Panc1 (cell line): Measurements from ENCODE around the gene EXPH5. TPM values are rescaled to one million over a fixed set of nuclear protein-coding genes. Genes with fewer than 3 reads are reported as not detected.

ENCODE experiments used
- ATAC-seq: fragments of 200-7000 bp; cut with Tn5 transposase; 2 replicates; pipeline ENCODE4 v1.9.1; 2020; ENCODE audit warnings: mild to moderate bottlenecking, moderate library complexity
- BruUV-seq: library from RNA; stranded (reverse); fragments of 400-500 nt; replicated peaks from 2 replicates; lab custom pipeline; 2021; lab: Mats Ljungman, UMichigan
- CTCF ChIA-PET: fragments of 300-600 bp; sonication (Branson Sonifier 250); formaldehyde crosslinking; loops from one replicate; lab custom pipeline; 2022; ENCODE audit warnings: antibody characterized with exemption; lab: Charles Lee
- POLR2A ChIA-PET: fragments of 300-600 bp; sonication (Branson Sonifier 250); formaldehyde crosslinking; loops from one replicate; lab custom pipeline; 2022; ENCODE audit warnings: antibody characterized with exemption; lab: Charles Lee
- DNase-seq: peaks from one replicate; pipeline ENCODE4 v3.0.0-alpha.2; 2010; ENCODE audit warnings: low read depth, low spot score
- H3K27ac ChIP-seq: 2 replicates; pipeline ENCODE4 v1.5.1; 2011; ENCODE audit warnings: mild to moderate bottlenecking, low read length, inconsistent platforms
- H3K27me3 ChIP-seq: fragments of 200-500 bp; sonication (Bioruptor generic); 2 replicates; pipeline ENCODE4 v1.6.0; 2014; ENCODE audit warnings: low read length, inconsistent platforms; ENCODE audit not compliant: control insufficient read depth, insufficient read depth
- H3K36me3 ChIP-seq: fragments of 200-500 bp; sonication (Bioruptor generic); 2 replicates; pipeline ENCODE4 v1.5.1; 2014; ENCODE audit warnings: inconsistent platforms, mild to moderate bottlenecking, low read length, moderate library complexity; ENCODE audit not compliant: control insufficient read depth, insufficient read depth
- H3K4me1 ChIP-seq: 2 replicates; pipeline ENCODE4 v1.5.1; 2011; ENCODE audit warnings: inconsistent platforms, mild to moderate bottlenecking, low read length, moderate library complexity; ENCODE audit not compliant: control insufficient read depth, insufficient read depth
- H3K4me3 ChIP-seq, 2 experiments: 2 replicates each; pipeline ENCODE4 v1.5.1; 2011 to 2012; ENCODE audit warnings: low read depth in 2 of 2, low read length in 2 of 2, mild to moderate bottlenecking in 2 of 2, inconsistent platforms in 1 of 2, moderate library complexity in 1 of 2
- H3K9me3 ChIP-seq: fragments of 200-500 bp; sonication (Bioruptor generic); 2 replicates; pipeline ENCODE4 v1.5.1; 2014; ENCODE audit warnings: low read depth, mild to moderate bottlenecking, inconsistent platforms, low read length, moderate library complexity; ENCODE audit not compliant: control insufficient read depth, insufficient read depth
- CTCF ChIP-seq: fragments of 450-650 bp; IDR thresholded peaks from 2 replicates; pipeline ENCODE4 v1.5.1; 2017; ENCODE audit warnings: mild to moderate bottlenecking
- POLR2AphosphoS5 ChIP-seq: IDR thresholded peaks from 2 replicates; pipeline ENCODE4 v1.6.1; 2012; ENCODE audit warnings: mild to moderate bottlenecking, low read depth, low read length, moderate library complexity
- REST ChIP-seq, 2 experiments: IDR thresholded peaks; 2 replicates each; pipeline ENCODE4 v1.6.1; 2011 to 2012; ENCODE audit warnings: low read depth in 2 of 2, control low read depth in 1 of 2, low read length in 1 of 2, mild to moderate bottlenecking in 1 of 2, moderate library complexity in 1 of 2; ENCODE audit not compliant: insufficient read depth in 1 of 2
- SIN3A ChIP-seq: IDR thresholded peaks from 2 replicates; pipeline ENCODE4 v1.6.1; 2012; ENCODE audit warnings: low read depth, mild to moderate bottlenecking, low read length, moderate library complexity, borderline replicate concordance; ENCODE audit not compliant: insufficient read depth
- TCF7L2 ChIP-seq: IDR thresholded peaks from 2 replicates; pipeline ENCODE4 v1.6.1; 2011; ENCODE audit warnings: mild to moderate bottlenecking, low read depth, low read length, inconsistent platforms
- in situ Hi-C: cut with HindIII; loops from 2 replicates; pipeline ENCODE4 v1.10.0; 2016; ENCODE audit warnings: low sequenced_read_pairs, low pct_unique_long_range_greater_than_20kb
- intact Hi-C: fragments of 100-400 bp; cut with micrococcal nuclease; formaldehyde crosslinking; loops from one replicate; pipeline ENCODE4 v1.10.0; 2022; ENCODE audit not compliant: unreplicated experiment
- total RNA-seq: library from RNA; stranded (reverse); gene quantifications from one replicate; pipeline ENCODE4 v1.2.1, GENCODE V29; 2021; ENCODE audit not compliant: unreplicated experiment

The EXPH5 gene
- total RNA-seq, 1 experiment from 2014 or later: 0.85 TPM

GRCh38 chr11:108589136-108589535 is 4.4 kb downstream of the EXPH5 start:
- Histone ChIP-seq H3K27ac (no peak overlapping the region), H3K4me3 (no peak overlapping the region), H3K9me3 (no peaks in the 10 kb centered on the region), H3K36me3 (0 out of 2 replicates have a peak, but pooled peaks cover 3% of the 10 kb centered on the region), H3K4me1 (peaks cover 6% of the 10 kb centered on the region; the same call in 1 of the 2 replicates), H3K27me3 (peaks cover 27% of the 10 kb centered on the region)
- in situ Hi-C loops (no loop called here), intact Hi-C loops (no loop called here)
- CTCF ChIA-PET: no interaction called here
- BruUV-seq: no TSS peak
- TF ChIP-seq CTCF (no peak), SIN3A (no peak), POLR2AphosphoS5 (no peak), REST (IDR thresholded peaks at IDR 0.05; ENCODE audit: insufficient read depth in 1 of 2, low read depth in 2 of 2, low read length in 1 of 2) (no peak), TCF7L2 (no peak)
- ATAC-seq (no peak), DNase-seq (no peak)
- POLR2A ChIA-PET: no interaction called here

- no TSS peak for BruUV-seq
- DNase-seq: no peak
- no peak overlapping the region for H3K27ac ChIP-seq
- POLR2A ChIA-PET: no interaction called here
- CTCF ChIA-PET: no interaction called here
- TF ChIP-seq POLR2AphosphoS5 (no peak), CTCF (no peak), SIN3A (no peak), REST (IDR thresholded peaks at IDR 0.05; ENCODE audit: insufficient read depth in 1 of 2, low read depth in 2 of 2, low read length in 1 of 2) (no peak), TCF7L2 (no peak)
- peaks cover 19% of the 10 kb centered on the region for H3K27me3 ChIP-seq
- no peak for ATAC-seq
- 0 out of 2 replicates have a peak, but pooled peaks cover 2% of the 10 kb centered on the region for H3K36me3 ChIP-seq
- H3K9me3 ChIP-seq: no peaks in the 10 kb centered on the region
- intact Hi-C loops (no loop called here), in situ Hi-C loops (no loop called here)
- no peak overlapping the region for H3K4me3 ChIP-seq
- H3K4me1 ChIP-seq: 0 out of 2 replicates have a peak, but pooled peaks cover 3% of the 10 kb centered on the region
Measured at GRCh38 chr11:108588287-108588686, 5.3 kb downstream of the EXPH5 start.
